Measurements from ENCODE around the gene JPH3.

GRCh38 chr16:87658564-87659225 lies 56.4 kb downstream of the JPH3 start:
- no peak for TF ChIP-seq CTCF (IDR thresholded peaks at IDR 0.05)
- TF ChIP-seq POLR2AphosphoS5 (IDR thresholded peaks at IDR 0.05), result no peak

Data from gastroesophageal sphincter (tissue), 3 donors.